MM.1S (cell line): ENCODE results near the gene KIRREL3.

ENCODE experiments used
- DNase-seq: peaks from one replicate; pipeline ENCODE4 v3.0.0-alpha.2; 2015
- H2AFZ ChIP-seq: fragments of 300-600 bp; sonication (generic); 2 replicates; pipeline ENCODE4 v1.6.0; 2016; ENCODE audit warnings: antibody characterized with exemption, low read length
- H3F3A ChIP-seq: fragments of 300-600 bp; sonication (generic); 2 replicates; pipeline ENCODE4 v1.6.1; 2016; ENCODE audit warnings: mild to moderate bottlenecking, antibody characterized with exemption, low read length, moderate library complexity, mixed read lengths; ENCODE audit not compliant: insufficient read depth
- H3K27ac ChIP-seq: fragments of 300-600 bp; sonication (generic); 2 replicates; pipeline ENCODE4 v1.5.1; 2016; ENCODE audit warnings: mild to moderate bottlenecking, low read length
- H3K27me3 ChIP-seq: fragments of 300-600 bp; sonication (generic); replicated peaks from 2 replicates; pipeline ENCODE4 v1.6.0; 2016; ENCODE audit warnings: low read length; ENCODE audit not compliant: insufficient read depth
- H3K36me3 ChIP-seq: fragments of 300-600 bp; sonication (generic); replicated peaks from 2 replicates; pipeline ENCODE4 v1.6.1; 2016; ENCODE audit warnings: mild to moderate bottlenecking, low read length, mixed read lengths; ENCODE audit not compliant: insufficient read depth
- H3K4me1 ChIP-seq: fragments of 300-600 bp; sonication (generic); 2 replicates; pipeline ENCODE4 v1.6.1; 2016; ENCODE audit warnings: low read length, mixed read lengths
- H3K4me2 ChIP-seq: fragments of 300-600 bp; sonication (generic); 2 replicates; pipeline ENCODE4 v1.6.0; 2016; ENCODE audit warnings: low read depth, low read length
- H3K4me3 ChIP-seq: fragments of 300-600 bp; sonication (generic); 2 replicates; pipeline ENCODE4 v1.5.1; 2016; ENCODE audit warnings: low read length, mixed read lengths
- H3K79me2 ChIP-seq: fragments of 300-600 bp; sonication (generic); 2 replicates; pipeline ENCODE4 v1.6.1; 2016; ENCODE audit warnings: mixed run types, low read length, mixed read lengths
- H3K9ac ChIP-seq: fragments of 300-600 bp; sonication (generic); 2 replicates; pipeline ENCODE4 v1.6.1; 2016; ENCODE audit warnings: low read length, mixed read lengths
- H3K9me2 ChIP-seq: fragments of 300-600 bp; sonication (generic); replicated peaks from 2 replicates; pipeline ENCODE4 v1.6.1; 2016; ENCODE audit warnings: mild to moderate bottlenecking, low read length, mixed read lengths; ENCODE audit not compliant: insufficient read depth
- H3K9me3 ChIP-seq: fragments of 300-600 bp; sonication (generic); replicated peaks from 2 replicates; pipeline ENCODE4 v1.6.1; 2016; ENCODE audit warnings: mild to moderate bottlenecking, low read length, mixed read lengths; ENCODE audit not compliant: insufficient read depth
- H4K20me1 ChIP-seq: fragments of 300-600 bp; sonication (generic); 2 replicates; pipeline ENCODE4 v1.6.1; 2016; ENCODE audit warnings: mild to moderate bottlenecking, low read length, moderate library complexity, mixed read lengths; ENCODE audit not compliant: insufficient read depth
- CTCF ChIP-seq: fragments of 300-600 bp; sonication (generic); IDR thresholded peaks from 2 replicates; pipeline ENCODE4 v1.5.1; 2016; ENCODE audit warnings: antibody characterized with exemption, low read length, mixed read lengths
- EZH2 ChIP-seq: fragments of 300-600 bp; sonication (generic); optimal IDR thresholded peaks from 2 replicates; pipeline ENCODE3; 2017; ENCODE audit warnings: low read depth, mild to moderate bottlenecking, antibody characterized with exemption, low read length, mixed read lengths
- EZH2phosphoT487 ChIP-seq: fragments of 300-600 bp; sonication (generic); IDR thresholded peaks from 2 replicates; pipeline ENCODE4 v1.6.1; 2018; ENCODE audit warnings: antibody characterized with exemption, low read length

KIRREL3 gene

GRCh38 chr11:126981635-126982034 is 18.9 kb downstream of the KIRREL3 start:
- DNase-seq: no peak
- H3K9ac ChIP-seq: no peak overlapping the region
- no peak overlapping the region for H3K27ac ChIP-seq
- H2AFZ ChIP-seq: no peak overlapping the region
- TF ChIP-seq EZH2phosphoT487 (no peak), EZH2 (no peak), CTCF (no peak)
- no peaks in the 10 kb centered on the region for H3K9me3 ChIP-seq
- H3K4me3 ChIP-seq: no peak overlapping the region
- H3K36me3 ChIP-seq: no peaks in the 10 kb centered on the region
- no peaks in the 10 kb centered on the region for H3K27me3 ChIP-seq
- H3F3A ChIP-seq: no peaks in the 10 kb centered on the region
- H3K4me2 ChIP-seq: no peak overlapping the region
- no peaks in the 10 kb centered on the region for H3K9me2 ChIP-seq
- no peaks in the 10 kb centered on the region for H4K20me1 ChIP-seq
- H3K4me1 ChIP-seq: no peaks in the 10 kb centered on the region
- H3K79me2 ChIP-seq: no peaks in the 10 kb centered on the region

DNA sequence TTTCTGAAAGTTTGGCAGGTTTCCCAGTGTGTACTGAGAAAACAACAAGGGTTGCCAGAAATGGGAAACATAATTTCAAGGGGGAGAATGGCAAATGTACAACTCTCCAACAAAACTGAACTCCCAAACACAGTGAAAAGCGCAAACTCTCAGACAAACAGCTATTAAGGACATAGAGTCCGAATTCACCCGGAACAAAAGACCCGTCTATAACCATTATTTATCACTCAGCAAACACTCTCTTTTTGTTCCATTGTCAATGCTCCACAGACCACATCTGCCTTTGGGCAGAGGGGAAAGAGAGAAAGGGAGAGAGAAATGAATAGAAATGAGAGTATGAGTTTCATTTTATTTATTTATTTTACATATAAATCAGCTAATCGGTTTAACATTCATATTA is 21.7 kb downstream of the KIRREL3 start:
- H3K4me1 ChIP-seq: no peaks in the 10 kb centered on the region
- H2AFZ ChIP-seq: no peak overlapping the region
- no peak overlapping the region for H3K4me3 ChIP-seq
- no peak overlapping the region for H3K4me2 ChIP-seq
- DNase-seq: no peak
- H3F3A ChIP-seq: no peaks in the 10 kb centered on the region
- no peaks in the 10 kb centered on the region for H3K36me3 ChIP-seq
- TF ChIP-seq EZH2phosphoT487 (no peak), EZH2 (no peak), CTCF (no peak)
- no peaks in the 10 kb centered on the region for H4K20me1 ChIP-seq
- H3K79me2 ChIP-seq: no peaks in the 10 kb centered on the region
- no peaks in the 10 kb centered on the region for H3K9me3 ChIP-seq
- no peak overlapping the region for H3K27ac ChIP-seq
- no peak overlapping the region for H3K9ac ChIP-seq
- H3K27me3 ChIP-seq: no peaks in the 10 kb centered on the region
- no peaks in the 10 kb centered on the region for H3K9me2 ChIP-seq

DNA sequence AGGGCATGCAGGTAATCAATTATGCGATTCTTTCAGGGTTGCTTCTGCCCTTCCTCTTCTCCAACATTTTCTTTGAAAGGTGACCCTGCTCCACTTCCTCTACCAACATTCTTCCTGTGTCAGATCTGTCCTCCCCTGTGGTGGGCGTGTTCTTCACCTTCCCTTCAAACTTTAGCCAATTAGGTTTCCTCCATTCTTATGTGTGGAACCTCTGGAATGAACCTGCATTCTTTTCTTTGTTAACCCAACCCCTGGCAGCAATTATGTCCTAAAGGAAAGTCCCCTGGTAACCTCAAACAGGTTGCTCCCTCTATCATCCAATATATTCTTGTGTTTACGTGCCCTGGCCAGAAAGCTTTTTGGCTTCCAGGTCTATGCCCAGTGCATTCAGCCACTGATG is 22.4 kb downstream of the KIRREL3 start:
- H3K9me3 ChIP-seq: no peaks in the 10 kb centered on the region
- no peak for DNase-seq
- no peaks in the 10 kb centered on the region for H3K79me2 ChIP-seq
- no peak overlapping the region for H3K27ac ChIP-seq
- H3K4me2 ChIP-seq: no peak overlapping the region
- no peaks in the 10 kb centered on the region for H3K27me3 ChIP-seq
- no peak overlapping the region for H3K9ac ChIP-seq
- TF ChIP-seq EZH2phosphoT487 (no peak), CTCF (no peak), EZH2 (no peak)
- no peaks in the 10 kb centered on the region for H3K9me2 ChIP-seq
- H3K4me3 ChIP-seq: no peak overlapping the region
- no peaks in the 10 kb centered on the region for H3K36me3 ChIP-seq
- no peak overlapping the region for H2AFZ ChIP-seq
- H4K20me1 ChIP-seq: no peaks in the 10 kb centered on the region
- no peaks in the 10 kb centered on the region for H3K4me1 ChIP-seq
- no peaks in the 10 kb centered on the region for H3F3A ChIP-seq

- TF ChIP-seq CTCF (no peak), EZH2 (no peak)
- Histone ChIP-seq H3F3A (no peaks in the 10 kb centered on the region), H3K36me3 (no peaks in the 10 kb centered on the region), H3K79me2 (no peaks in the 10 kb centered on the region), H3K27me3 (no peaks in the 10 kb centered on the region), H3K9me2 (no peaks in the 10 kb centered on the region), H3K27ac (no peak overlapping the region), H3K9me3 (no peaks in the 10 kb centered on the region), H3K4me1 (peaks cover 8% of the 10 kb centered on the region), H4K20me1 (no peaks in the 10 kb centered on the region), H3K4me3 (no peak overlapping the region), H3K4me2 (no peak overlapping the region), H3K9ac (no peak overlapping the region), H2AFZ (no peak overlapping the region)
- DNase-seq: no peak
These were observed 27.5 kb downstream of the KIRREL3 start for GRCh38 chr11:126973051-126973450.
